Coronary artery (tissue), 2 donors: ENCODE results near the gene ADAT1.

Experiments
- DNase-seq: peaks from one replicate; pipeline ENCODE4 v3.0.0-alpha.2; 2017; ENCODE audit warnings: low spot score
- H3K27ac ChIP-seq, 2 donors: fragments of 200-600 bp; sonication (generic); one replicate each; pipeline ENCODE4 v1.5.1; 2016 to 2019
- H3K4me3 ChIP-seq: fragments of 200-600 bp; sonication (generic); 2 replicates; pipeline ENCODE4 v1.5.1; 2016; ENCODE audit warnings: mild to moderate bottlenecking, moderate library complexity
- TF ChIP-seq, protein P1 (sequence below): fragments of 200-600 bp; sonication (generic); IDR thresholded peaks from one replicate; pipeline ENCODE4 v1.5.1; 2019; ENCODE audit warnings: antibody characterized with exemption

Gene ADAT1

DNA sequence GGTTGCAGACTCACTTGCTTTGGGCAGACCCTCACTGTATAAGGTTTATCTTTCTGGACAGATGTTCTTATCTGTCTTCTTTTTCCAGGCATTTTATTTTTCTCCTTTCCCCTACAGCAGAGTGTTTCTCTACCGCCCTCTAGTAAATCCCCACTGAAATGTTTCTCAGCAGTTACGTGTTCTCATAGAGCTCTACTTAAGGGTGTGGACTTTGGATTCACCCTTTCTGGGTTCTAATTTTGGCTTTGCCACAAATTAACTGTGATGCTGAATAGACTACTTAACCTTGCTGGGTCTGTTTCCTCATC lies 2.0 kb downstream of the ADAT1 start:
- Histone ChIP-seq H3K4me3 (no peak overlapping the region), H3K27ac (no peak overlapping the region)
- DNase-seq = no peak
- TF ChIP-seq, protein P1, sequence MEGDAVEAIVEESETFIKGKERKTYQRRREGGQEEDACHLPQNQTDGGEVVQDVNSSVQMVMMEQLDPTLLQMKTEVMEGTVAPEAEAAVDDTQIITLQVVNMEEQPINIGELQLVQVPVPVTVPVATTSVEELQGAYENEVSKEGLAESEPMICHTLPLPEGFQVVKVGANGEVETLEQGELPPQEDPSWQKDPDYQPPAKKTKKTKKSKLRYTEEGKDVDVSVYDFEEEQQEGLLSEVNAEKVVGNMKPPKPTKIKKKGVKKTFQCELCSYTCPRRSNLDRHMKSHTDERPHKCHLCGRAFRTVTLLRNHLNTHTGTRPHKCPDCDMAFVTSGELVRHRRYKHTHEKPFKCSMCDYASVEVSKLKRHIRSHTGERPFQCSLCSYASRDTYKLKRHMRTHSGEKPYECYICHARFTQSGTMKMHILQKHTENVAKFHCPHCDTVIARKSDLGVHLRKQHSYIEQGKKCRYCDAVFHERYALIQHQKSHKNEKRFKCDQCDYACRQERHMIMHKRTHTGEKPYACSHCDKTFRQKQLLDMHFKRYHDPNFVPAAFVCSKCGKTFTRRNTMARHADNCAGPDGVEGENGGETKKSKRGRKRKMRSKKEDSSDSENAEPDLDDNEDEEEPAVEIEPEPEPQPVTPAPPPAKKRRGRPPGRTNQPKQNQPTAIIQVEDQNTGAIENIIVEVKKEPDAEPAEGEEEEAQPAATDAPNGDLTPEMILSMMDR = peak; percentile 17

DNA sequence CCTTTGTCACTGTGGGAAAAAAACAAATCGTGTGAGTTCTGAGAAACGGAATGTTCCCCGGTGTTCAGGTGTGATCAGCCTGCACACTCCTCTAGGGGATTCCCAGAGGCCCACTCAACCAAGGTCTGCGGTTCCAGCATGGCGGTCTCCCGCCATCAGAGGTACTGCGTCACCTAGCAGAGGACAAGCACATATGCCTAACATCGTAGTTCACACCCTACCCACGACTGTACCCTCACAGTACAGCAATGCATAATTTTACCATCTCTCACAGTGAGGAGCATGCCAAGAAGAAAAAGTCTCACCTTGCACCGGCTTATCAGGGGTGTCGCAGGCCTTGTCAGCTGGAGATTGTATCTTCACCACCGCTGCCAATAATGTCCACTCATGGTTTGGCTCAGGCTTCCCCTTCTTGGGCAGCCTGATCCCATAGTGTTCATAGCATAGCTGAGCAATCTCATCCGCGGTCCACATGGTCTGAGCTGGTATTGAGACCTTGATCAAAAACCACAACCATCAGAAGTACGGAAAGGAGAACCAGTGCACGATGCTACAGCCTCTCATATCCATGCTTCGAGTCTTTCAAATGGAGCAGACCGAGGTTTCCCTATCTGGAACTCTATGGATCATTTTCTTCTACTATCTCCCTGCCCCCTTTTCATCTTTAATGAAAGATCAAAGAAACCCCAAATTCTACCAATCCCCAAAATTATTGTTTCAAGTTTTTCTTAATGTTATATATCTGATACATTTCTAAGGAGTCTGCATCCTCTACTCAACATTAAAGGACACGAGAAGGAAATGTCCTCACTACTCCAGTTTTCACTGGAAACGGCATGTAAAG lies 2.5 kb downstream of the ADAT1 start:
- H3K4me3 ChIP-seq = no peak overlapping the region
- DNase-seq = no peak
- TF ChIP-seq, protein P1 = no peak
- H3K27ac ChIP-seq = no peak overlapping the region

DNA sequence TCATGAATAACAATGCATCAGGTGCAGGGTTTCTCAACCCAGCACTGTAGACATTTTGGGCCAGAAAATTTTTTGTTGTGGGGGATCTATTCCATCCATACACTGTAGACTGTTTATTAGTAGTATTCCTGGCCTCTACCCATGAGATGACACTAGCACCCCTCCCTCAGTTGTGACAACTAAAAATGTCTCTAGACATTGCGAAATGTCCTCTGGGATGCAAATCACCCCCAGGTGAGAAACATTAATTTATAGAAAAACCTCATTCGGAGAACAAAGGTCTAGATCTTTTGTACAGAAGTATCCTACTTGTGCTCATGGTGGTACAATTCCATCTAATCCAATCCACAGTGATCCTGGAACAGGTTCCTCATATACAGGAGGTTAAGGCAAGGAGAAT lies 4.3 kb downstream of the ADAT1 start:
- H3K27ac ChIP-seq = no peak overlapping the region
- H3K4me3 ChIP-seq = no peak overlapping the region
- no peak for DNase-seq
- TF ChIP-seq, protein P1 = no peak

DNA sequence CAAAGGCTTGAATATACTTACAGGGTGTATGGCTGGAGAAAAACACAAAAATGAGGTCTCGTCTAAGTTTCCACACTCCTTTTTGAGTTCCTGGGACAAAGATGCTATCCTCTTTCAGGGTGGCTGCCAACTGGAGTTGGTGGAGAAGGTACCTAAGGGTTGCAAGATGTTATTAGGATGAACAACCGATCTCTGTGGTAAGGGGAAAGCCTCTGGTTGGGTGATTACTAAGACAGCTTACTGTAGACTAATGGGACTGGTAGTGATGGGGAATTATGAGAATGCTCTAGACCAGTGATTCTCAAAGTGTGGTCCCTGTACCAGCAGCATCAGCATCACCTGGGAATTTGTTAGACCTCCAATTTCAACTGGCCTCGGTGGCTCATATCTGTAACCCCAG lies 6.0 kb downstream of the ADAT1 start:
- no peak overlapping the region for H3K27ac ChIP-seq
- TF ChIP-seq, protein P1 = no peak
- no peak for DNase-seq
- H3K4me3 ChIP-seq = no peak overlapping the region

DNA sequence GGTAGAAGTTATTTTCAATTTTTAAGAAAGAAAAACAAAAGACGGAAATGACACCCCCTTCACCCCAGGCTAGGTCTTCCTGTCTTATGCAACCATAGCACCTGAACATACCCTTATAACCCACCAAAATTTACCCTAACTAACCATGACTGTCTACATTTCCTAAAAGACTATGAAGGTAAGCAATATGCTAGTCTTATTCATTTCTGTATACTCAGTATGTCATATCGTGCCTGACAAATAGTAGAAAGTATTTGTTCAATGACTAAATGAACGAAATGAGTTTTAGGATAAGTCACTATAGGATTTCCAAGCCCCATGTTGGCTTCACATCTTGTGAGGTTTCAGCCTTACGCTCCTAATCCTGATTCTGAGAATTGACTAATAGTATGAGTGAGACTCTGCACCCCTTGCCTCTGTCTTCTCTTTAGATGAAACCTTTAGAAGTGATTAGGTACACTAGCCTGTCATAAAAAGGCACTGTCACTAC lies 6.5 kb downstream of the ADAT1 start:
- H3K27ac ChIP-seq = no peak overlapping the region
- H3K4me3 ChIP-seq = no peak overlapping the region
- DNase-seq = no peak
- TF ChIP-seq, protein P1 = no peak

DNA sequence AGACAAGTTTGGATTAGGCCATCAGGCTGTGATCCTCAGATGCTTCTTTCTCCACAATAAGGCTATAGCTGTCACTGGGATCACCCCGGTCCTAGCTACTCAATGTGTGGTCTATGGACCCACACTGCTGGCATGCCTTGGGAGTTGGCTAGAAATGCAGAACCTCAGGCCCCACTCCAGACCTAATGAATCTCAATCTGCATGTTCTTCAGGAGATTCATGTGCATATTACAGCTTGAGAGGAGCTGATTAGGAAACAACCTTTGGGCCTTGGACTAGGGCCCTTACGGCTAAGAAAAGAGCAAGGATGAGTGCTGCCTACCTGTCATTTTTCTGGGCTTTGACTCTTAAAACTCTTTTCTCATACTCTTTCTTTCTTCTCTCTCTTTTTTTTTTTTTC lies 7.5 kb downstream of the ADAT1 start:
- TF ChIP-seq, protein P1 = no peak
- Histone ChIP-seq H3K27ac (no peak overlapping the region), H3K4me3 (no peak overlapping the region)
- no peak for DNase-seq
